ENCODE data around the gene RADIL. TPM values are rescaled to one million over a fixed set of nuclear protein-coding genes. Genes with fewer than 3 reads are reported as not detected.

RADIL gene
- total and polyA plus RNA-seq, 9 of the 15 experiments (the other 6 are each of a cell fraction or from before 2014, with no cell fraction given): 0.06 to 8.1 (median 1.9) TPM; not detected in 1

- TF ChIP-seq FOXP4 (CRISPR knock-in tag; IDR thresholded peaks at IDR 0.05; ENCODE audit: borderline replicate concordance): no peak; the same call in 1 of the 2 replicates
- no peak for TF ChIP-seq ELK3 (CRISPR knock-in tag; IDR thresholded peaks at IDR 0.05)
- peak; percentile 94 for TF ChIP-seq GABPA (tag; conservative IDR thresholded peaks at IDR 0.05; ENCODE audit: low read depth)
- TF ChIP-seq HMGXB4 (CRISPR knock-in tag; IDR thresholded peaks at IDR 0.05): no peak
- TF ChIP-seq RNF219 (CRISPR knock-in tag; IDR thresholded peaks at IDR 0.05): no peak
- peak in 1 of 2 experiments; percentile 67; a peak in 1 of 4 replicates for TF ChIP-seq NONO (IDR thresholded peaks at IDR 0.05; ENCODE audit: low read depth in 2 of 2, low read length in 1 of 2)
- no peak for TF ChIP-seq MCM2 (IDR thresholded peaks at IDR 0.05; ENCODE audit: low read depth)
- peak; percentile 6; the same call in 1 of the 2 replicates for TF ChIP-seq ZFX (CRISPR knock-in tag; IDR thresholded peaks at IDR 0.05)
- TF ChIP-seq FOXJ2 (tag; IDR thresholded peaks at IDR 0.05): peak; percentile 57; the same call in 1 of the 2 replicates
- peak; percentile 56 to 64 for TF ChIP-seq NRF1 (conservative IDR thresholded peaks at IDR 0.05 in 1 of 2, IDR thresholded peaks at IDR 0.05 in 1 of 2)
- no peak for TF ChIP-seq CBFA2T3 (IDR thresholded peaks at IDR 0.05)
- no peak for TF ChIP-seq WHSC1 (IDR thresholded peaks at IDR 0.05; ENCODE audit: low read length)
- no peak for TF ChIP-seq E2F1 (CRISPR knock-in tag; IDR thresholded peaks at IDR 0.05)
- 0 out of 2 replicates have a peak, but pooled peaks have one; percentile 25 for TF ChIP-seq RUNX1 (IDR thresholded peaks at IDR 0.05; ENCODE audit: low read depth)
- no peak for TF ChIP-seq E2F5 (CRISPR knock-in tag; IDR thresholded peaks at IDR 0.05)
- TF ChIP-seq DDX20 (tag; IDR thresholded peaks at IDR 0.05; ENCODE audit: low read depth): no peak
- TF ChIP-seq ZFP36 (IDR thresholded peaks at IDR 0.05; ENCODE audit: low read depth, low read length, partially characterized antibody): no peak
- peak; percentile 99 for TF ChIP-seq ELF2 (CRISPR knock-in tag; IDR thresholded peaks at IDR 0.05)
Measured at GRCh38 chr7:4775250-4775847, 108.2 kb downstream of the RADIL start, which contains the start of gene AP5Z1 (continued).
